Right lobe of liver (tissue), 4 donors: Measurements from ENCODE around the gene CFAP161.

Experiments used
- CTCF ChIP-seq, 4 donors: fragments of 200-600 bp in 3 of 4; fragments of 450-650 bp in 1 of 4; IDR thresholded peaks; one replicate each; pipeline versions ENCODE4 v1.5.1 to v1.8.0; 2016 to 2022; ENCODE audit warnings: antibody characterized with exemption in 4 of 4, mild to moderate bottlenecking in 2 of 4
- POLR2A ChIP-seq: fragments of 450-650 bp; IDR thresholded peaks from one replicate; pipeline ENCODE4 v1.6.1; 2017; ENCODE audit warnings: antibody characterized with exemption, mild to moderate bottlenecking
- donor health status: DM: no; HTN: no; CAD: no.
- donor health status: DM: no; HTN: no; CAD: no.
- donor health status: DM: no; HTN: yes; CAD: no.

DNA sequence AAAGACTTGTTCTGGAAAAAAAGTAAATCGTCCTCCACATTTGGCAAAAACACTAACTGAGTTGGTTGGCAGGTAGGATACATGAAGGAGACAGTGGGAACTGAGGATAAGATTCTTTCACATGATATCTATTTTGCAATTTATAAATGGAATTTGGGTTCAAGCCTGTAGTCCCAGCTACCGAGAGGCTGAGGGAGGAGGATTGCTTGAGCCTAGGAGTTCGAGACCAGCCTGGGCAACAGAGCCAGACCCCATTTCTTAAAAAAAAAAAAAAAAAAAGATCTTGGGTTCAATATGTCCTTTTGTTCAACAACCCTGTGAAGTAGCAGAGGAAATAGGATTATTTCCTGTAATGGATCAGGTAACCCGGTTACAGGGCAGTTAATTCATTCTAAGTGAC is 35.7 kb upstream of the CFAP161 start:
- no peak for TF ChIP-seq POLR2A
- TF ChIP-seq CTCF (IDR thresholded peaks at IDR 0.05): no peak
